Stimulated activated naive CD8-positive, alpha-beta T cell treated with anti-CD3 and anti-CD28 coated beads, Interleukin-15, amount 100 ng/mL, for 72 hours (primary cell): ENCODE data around the gene UQCRC1.

ENCODE experiments used
- ATAC-seq: fragments of 150-1000 bp; cut with Tn5 transposase; 2 replicates; pipeline ENCODE4 v1.10.0; 2021; ENCODE audit warnings: mild to moderate bottlenecking, moderate library complexity
- DNase-seq, 2 donors: peaks; one replicate each; pipeline ENCODE4 v3.0.0; 2021 to 2022
- H3K27ac Mint-ChIP-seq, 2 donors: one replicate each; pipeline ENCODE4 v1.8.0; 2022; ENCODE audit warnings: mild to moderate bottlenecking in 2 of 2, mixed read lengths in 2 of 2, moderate library complexity in 2 of 2
- H3K27me3 Mint-ChIP-seq: one replicate; pipeline ENCODE4 v1.8.0; 2022; ENCODE audit warnings: mixed read lengths
- H3K4me1 Mint-ChIP-seq: one replicate; pipeline ENCODE4 v1.8.0; 2022; ENCODE audit warnings: mild to moderate bottlenecking, mixed read lengths
- H3K4me3 Mint-ChIP-seq, 2 donors: one replicate each; pipeline ENCODE4 v1.8.0; 2022; ENCODE audit warnings: mild to moderate bottlenecking in 2 of 2, mixed read lengths in 2 of 2, moderate library complexity in 1 of 2
- H3K9me3 Mint-ChIP-seq, 2 donors: one replicate each; pipeline ENCODE4 v1.8.0; 2022; ENCODE audit warnings: mixed read lengths in 2 of 2

Gene UQCRC1

GRCh38 chr3:48609088-48610005, at the start of gene UQCRC1:
Gene UQCRC1 (minus strand): TSS chr3:48609646. CDS start chr3:48609620, 26 bp downstream.
- peak; percentile 99 for ATAC-seq
- H3K27me3 Mint-ChIP-seq = no peaks in the 10 kb centered on the region

GRCh38 chr3:48656841-48657281, 47.4 kb upstream of the UQCRC1 start:
- DNase-seq = peak; percentile 50 to 63
- Mint-ChIP-seq H3K4me3 (peak overlapping the region; percentile 84 to 90), H3K27me3 (peaks cover 24% of the 10 kb centered on the region), H3K4me1 (peaks cover 43% of the 10 kb centered on the region), H3K27ac (peak overlapping the region; percentile 87 to 91), H3K9me3 (no peaks in the 10 kb centered on the region)
- ATAC-seq = peak; percentile 26

More at GRCh38 chr3:48609088-48610005, at the start of gene UQCRC1:
- H3K4me3 Mint-ChIP-seq = peak within 1 kb of the TSS; percentile 97 to 99
- no peaks in the 10 kb centered on the region for H3K9me3 Mint-ChIP-seq
- H3K4me1 Mint-ChIP-seq = peaks cover 26% of the 10 kb centered on the region
- H3K27ac Mint-ChIP-seq = peak within 1 kb of the TSS; percentile 99
- DNase-seq = peak; percentile 93 to 95

GRCh38 chr3:48656061-48656840, 46.8 kb upstream of the UQCRC1 start:
- H3K27me3 Mint-ChIP-seq = peaks cover 18% of the 10 kb centered on the region
- peaks cover 37% of the 10 kb centered on the region for H3K4me1 Mint-ChIP-seq
- peak overlapping the region; percentile 87 to 91 for H3K27ac Mint-ChIP-seq
- H3K4me3 Mint-ChIP-seq = peak overlapping the region; percentile 84 to 90
- ATAC-seq (peak; percentile 83), DNase-seq (peak; percentile 91 to 93)
- H3K9me3 Mint-ChIP-seq = no peaks in the 10 kb centered on the region

- Mint-ChIP-seq H3K4me1 (peaks cover 32% of the 10 kb centered on the region), H3K27ac (peak overlapping the region; percentile 71 to 85), H3K9me3 (no peaks in the 10 kb centered on the region), H3K27me3 (peaks cover 11% of the 10 kb centered on the region), H3K4me3 (peak overlapping the region; percentile 82 to 90)
- DNase-seq (peak; percentile 46 to 68), ATAC-seq (peak; percentile 53)
These were observed 46.2 kb upstream of the UQCRC1 start for GRCh38 chr3:48655606-48656005.

GRCh38 chr3:48655063-48655462, 45.6 kb upstream of the UQCRC1 start:
- no peaks in the 10 kb centered on the region for H3K9me3 Mint-ChIP-seq
- peak overlapping the region; percentile 82 to 90 for H3K4me3 Mint-ChIP-seq
- H3K27me3 Mint-ChIP-seq = peaks cover 6% of the 10 kb centered on the region
- DNase-seq (no peak), ATAC-seq (no peak)
- peaks cover 32% of the 10 kb centered on the region for H3K4me1 Mint-ChIP-seq
- peak overlapping the region; percentile 71 to 73 for H3K27ac Mint-ChIP-seq

- H3K4me3 Mint-ChIP-seq = no peak overlapping the region
- no peak overlapping the region for H3K27ac Mint-ChIP-seq
- DNase-seq (no peak), ATAC-seq (no peak)
- no peaks in the 10 kb centered on the region for H3K27me3 Mint-ChIP-seq
- peaks cover 32% of the 10 kb centered on the region for H3K4me1 Mint-ChIP-seq
- no peaks in the 10 kb centered on the region for H3K9me3 Mint-ChIP-seq
These were observed 43.7 kb upstream of the UQCRC1 start for GRCh38 chr3:48652923-48653715.

- H3K27ac Mint-ChIP-seq = no peak overlapping the region
- DNase-seq (no peak), ATAC-seq (no peak)
- H3K27me3 Mint-ChIP-seq = no peaks in the 10 kb centered on the region
- H3K9me3 Mint-ChIP-seq = no peaks in the 10 kb centered on the region
- no peak overlapping the region for H3K4me3 Mint-ChIP-seq
- peaks cover 23% of the 10 kb centered on the region for H3K4me1 Mint-ChIP-seq
These were observed 42.3 kb upstream of the UQCRC1 start for GRCh38 chr3:48651771-48652170.

GRCh38 chr3:48650723-48651122, 41.3 kb upstream of the UQCRC1 start:
- H3K4me1 Mint-ChIP-seq = peaks cover 17% of the 10 kb centered on the region
- DNase-seq (no peak), ATAC-seq (no peak)
- H3K27me3 Mint-ChIP-seq = no peaks in the 10 kb centered on the region
- H3K9me3 Mint-ChIP-seq = no peaks in the 10 kb centered on the region
- H3K27ac Mint-ChIP-seq = no peak overlapping the region
- H3K4me3 Mint-ChIP-seq = no peak overlapping the region

GRCh38 chr3:48648188-48648850, 38.9 kb upstream of the UQCRC1 start:
- DNase-seq = no peak
- H3K27me3 Mint-ChIP-seq = no peaks in the 10 kb centered on the region
- no peaks in the 10 kb centered on the region for H3K9me3 Mint-ChIP-seq
- no peak for ATAC-seq
- no peak overlapping the region for H3K4me3 Mint-ChIP-seq
- H3K4me1 Mint-ChIP-seq = no peaks in the 10 kb centered on the region
- peak overlapping the region in 1 of 2 donors; percentile 88 for H3K27ac Mint-ChIP-seq

- Mint-ChIP-seq H3K27ac (no peak overlapping the region), H3K4me1 (no peaks in the 10 kb centered on the region), H3K4me3 (no peak overlapping the region), H3K9me3 (no peaks in the 10 kb centered on the region), H3K27me3 (no peaks in the 10 kb centered on the region)
- DNase-seq = no peak
- ATAC-seq = no peak
These were observed 38.3 kb upstream of the UQCRC1 start for GRCh38 chr3:48647714-48648113.

- no peak overlapping the region for H3K27ac Mint-ChIP-seq
- no peaks in the 10 kb centered on the region for H3K4me1 Mint-ChIP-seq
- no peaks in the 10 kb centered on the region for H3K9me3 Mint-ChIP-seq
- H3K27me3 Mint-ChIP-seq = no peaks in the 10 kb centered on the region
- H3K4me3 Mint-ChIP-seq = no peak overlapping the region
- no peak for ATAC-seq
- DNase-seq = no peak
These were observed 35.7 kb upstream of the UQCRC1 start for GRCh38 chr3:48644898-48645760.

- Mint-ChIP-seq H3K27me3 (no peaks in the 10 kb centered on the region), H3K4me1 (peaks cover 9% of the 10 kb centered on the region), H3K9me3 (no peaks in the 10 kb centered on the region), H3K4me3 (no peak overlapping the region), H3K27ac (no peak overlapping the region)
- DNase-seq (no peak), ATAC-seq (no peak)
These were observed 33.2 kb upstream of the UQCRC1 start for GRCh38 chr3:48642605-48643004.

- no peaks in the 10 kb centered on the region for H3K27me3 Mint-ChIP-seq
- no peak overlapping the region for H3K4me3 Mint-ChIP-seq
- no peaks in the 10 kb centered on the region for H3K9me3 Mint-ChIP-seq
- DNase-seq = no peak
- no peak for ATAC-seq
- H3K27ac Mint-ChIP-seq = peak overlapping the region in 1 of 2 donors; percentile 75
- H3K4me1 Mint-ChIP-seq = peaks cover 15% of the 10 kb centered on the region
These were observed 31.9 kb upstream of the UQCRC1 start for GRCh38 chr3:48641396-48641795.
